GM21381 (cell line): ENCODE results near the gene TMPRSS11A.

Experiments used
- ATAC-seq: cut with Tn5 transposase; IDR thresholded peaks from one replicate; pipeline ENCODE4 v1.9.1; 2021; ENCODE audit warnings: mild to moderate bottlenecking, moderate library complexity; ENCODE audit not compliant: unreplicated experiment

TMPRSS11A gene

DNA sequence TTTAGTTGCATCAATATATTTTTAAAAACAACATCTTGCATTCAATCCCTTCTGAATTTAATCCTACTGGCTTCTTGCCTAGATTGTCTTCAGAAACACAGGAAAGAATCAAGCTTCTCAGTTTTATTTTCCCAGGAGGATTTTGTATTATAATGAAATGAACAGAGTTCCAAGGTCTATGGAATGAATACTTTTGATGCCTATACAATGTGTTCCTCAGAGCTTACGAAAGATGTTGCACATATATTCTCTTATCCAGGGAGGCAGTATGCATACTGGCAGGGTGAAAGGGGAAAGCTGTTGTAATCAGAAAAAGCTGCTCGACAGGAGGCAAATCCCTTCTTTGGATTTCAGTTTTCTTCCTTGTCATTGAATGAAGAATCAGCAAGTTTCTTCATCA is 88.3 kb downstream of the TMPRSS11A start:
- no peak for ATAC-seq

GRCh38 chr4:67873116-67873515 is 90.2 kb downstream of the TMPRSS11A start:
- no peak for ATAC-seq

GRCh38 chr4:67871867-67872266 is 91.4 kb downstream of the TMPRSS11A start:
- ATAC-seq: peak; percentile 79

GRCh38 chr4:67869580-67870190 is 93.6 kb downstream of the TMPRSS11A start:
- ATAC-seq: no peak

DNA sequence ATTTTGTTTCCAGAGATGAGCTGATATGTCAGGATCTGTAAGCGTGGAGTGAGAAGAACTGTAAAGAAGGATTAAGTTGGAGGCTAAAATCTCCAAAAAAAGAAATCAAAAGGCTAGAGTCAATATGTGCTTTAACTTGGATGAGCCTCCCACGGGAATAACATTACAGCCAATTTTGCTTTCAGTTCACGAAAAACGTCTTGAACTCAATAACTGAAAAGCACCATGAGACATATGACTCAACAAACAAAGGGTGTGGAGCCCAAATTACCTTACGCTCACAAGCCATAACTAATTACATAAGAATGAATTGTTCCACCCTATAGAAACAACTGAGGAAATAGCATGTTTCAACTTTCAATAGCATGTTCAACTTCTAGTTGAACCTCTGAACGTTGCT is 101.8 kb downstream of the TMPRSS11A start:
- ATAC-seq: no peak
